A549 (cell line): ENCODE measurements around the gene TNS1.

Experiments used
- CTCF ChIP-seq: fragments of >200 bp; sonication (Bioruptor Twin); formaldehyde crosslinking; IDR thresholded peaks from 3 replicates; pipeline ENCODE4 v1.5.1; 2016
- REST ChIP-seq: fragments of 200-600 bp; sonication (generic); IDR thresholded peaks from 2 replicates; pipeline ENCODE4 v1.6.1; 2016; ENCODE audit warnings: antibody characterized with exemption, mild to moderate bottlenecking, moderate library complexity

- TF ChIP-seq REST: no peak
- TF ChIP-seq CTCF: no peak
Observed at GRCh38 chr2:217975626-217976025, 27.2 kb downstream of the TNS1 start.
